ENCODE measurements around the gene ZKSCAN2.
A peak's percentile ranks its signal among the peaks of the same experiment; 100 is the strongest.

DNA sequence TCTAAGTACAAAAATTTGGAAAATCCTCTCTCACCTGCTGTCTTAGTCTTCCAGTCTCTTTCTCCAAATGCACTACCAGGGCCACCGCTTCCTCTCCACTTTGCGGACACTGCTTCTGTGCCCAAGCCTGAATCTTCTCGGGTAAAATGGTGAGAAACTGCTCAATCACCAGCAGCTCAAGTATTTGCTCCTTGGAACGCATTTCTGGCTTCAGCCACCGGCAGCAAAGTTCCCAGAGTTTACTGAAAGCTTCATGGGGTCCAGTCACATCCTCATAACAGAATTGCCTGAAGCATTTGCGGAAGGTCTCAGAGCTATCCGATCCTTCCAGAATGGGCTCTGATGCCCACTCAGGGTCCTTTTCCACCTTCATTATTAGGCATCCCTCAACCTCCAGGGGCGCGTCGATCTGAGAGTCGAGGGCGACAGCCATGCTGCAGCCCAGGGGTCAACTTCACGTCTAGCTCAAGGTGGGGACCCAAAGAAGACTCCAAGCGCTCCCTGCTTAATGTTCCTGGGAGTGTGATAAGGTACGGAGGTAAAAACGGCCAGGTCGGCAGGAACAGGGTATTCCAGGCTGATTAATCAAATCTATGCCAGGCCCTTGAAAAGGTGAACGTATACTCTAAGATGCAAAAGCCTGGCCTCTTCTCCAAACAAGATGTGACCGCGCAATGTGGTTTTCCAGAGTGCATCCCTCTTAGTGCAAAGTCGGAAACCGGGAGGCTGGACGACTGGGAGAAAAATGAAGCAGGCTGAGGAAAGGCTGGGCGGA lies 763 bp downstream of the ZKSCAN2 start:
- TF ChIP-seq ZNF274 (IDR thresholded peaks at IDR 0.05; ENCODE audit: low read length) (no peak), ZNF274 (tag by site-specific recombination; IDR thresholded peaks at IDR 0.05; ENCODE audit: borderline replicate concordance) (no peak), ZNF423 (tag by site-specific recombination; IDR thresholded peaks at IDR 0.05) (no peak), ZNF555 (tag by site-specific recombination; conservative IDR thresholded peaks at IDR 0.05) (no peak), ZNF707 (tag by site-specific recombination; IDR thresholded peaks at IDR 0.05) (no peak), ZSCAN16 (tag by site-specific recombination; IDR thresholded peaks at IDR 0.05) (no peak)
- TF ChIP-seq, protein P1, sequence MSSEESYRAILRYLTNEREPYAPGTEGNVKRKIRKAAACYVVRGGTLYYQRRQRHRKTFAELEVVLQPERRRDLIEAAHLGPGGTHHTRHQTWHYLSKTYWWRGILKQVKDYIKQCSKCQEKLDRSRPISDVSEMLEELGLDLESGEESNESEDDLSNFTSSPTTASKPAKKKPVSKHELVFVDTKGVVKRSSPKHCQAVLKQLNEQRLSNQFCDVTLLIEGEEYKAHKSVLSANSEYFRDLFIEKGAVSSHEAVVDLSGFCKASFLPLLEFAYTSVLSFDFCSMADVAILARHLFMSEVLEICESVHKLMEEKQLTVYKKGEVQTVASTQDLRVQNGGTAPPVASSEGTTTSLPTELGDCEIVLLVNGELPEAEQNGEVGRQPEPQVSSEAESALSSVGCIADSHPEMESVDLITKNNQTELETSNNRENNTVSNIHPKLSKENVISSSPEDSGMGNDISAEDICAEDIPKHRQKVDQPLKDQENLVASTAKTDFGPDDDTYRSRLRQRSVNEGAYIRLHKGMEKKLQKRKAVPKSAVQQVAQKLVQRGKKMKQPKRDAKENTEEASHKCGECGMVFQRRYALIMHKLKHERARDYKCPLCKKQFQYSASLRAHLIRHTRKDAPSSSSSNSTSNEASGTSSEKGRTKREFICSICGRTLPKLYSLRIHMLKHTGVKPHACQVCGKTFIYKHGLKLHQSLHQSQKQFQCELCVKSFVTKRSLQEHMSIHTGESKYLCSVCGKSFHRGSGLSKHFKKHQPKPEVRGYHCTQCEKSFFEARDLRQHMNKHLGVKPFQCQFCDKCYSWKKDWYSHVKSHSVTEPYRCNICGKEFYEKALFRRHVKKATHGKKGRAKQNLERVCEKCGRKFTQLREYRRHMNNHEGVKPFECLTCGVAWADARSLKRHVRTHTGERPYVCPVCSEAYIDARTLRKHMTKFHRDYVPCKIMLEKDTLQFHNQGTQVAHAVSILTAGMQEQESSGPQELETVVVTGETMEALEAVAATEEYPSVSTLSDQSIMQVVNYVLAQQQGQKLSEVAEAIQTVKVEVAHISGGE (tag by site-specific recombination; conservative IDR thresholded peaks at IDR 0.05; ENCODE audit: low read depth): no peak
- TF ChIP-seq, protein P2, sequence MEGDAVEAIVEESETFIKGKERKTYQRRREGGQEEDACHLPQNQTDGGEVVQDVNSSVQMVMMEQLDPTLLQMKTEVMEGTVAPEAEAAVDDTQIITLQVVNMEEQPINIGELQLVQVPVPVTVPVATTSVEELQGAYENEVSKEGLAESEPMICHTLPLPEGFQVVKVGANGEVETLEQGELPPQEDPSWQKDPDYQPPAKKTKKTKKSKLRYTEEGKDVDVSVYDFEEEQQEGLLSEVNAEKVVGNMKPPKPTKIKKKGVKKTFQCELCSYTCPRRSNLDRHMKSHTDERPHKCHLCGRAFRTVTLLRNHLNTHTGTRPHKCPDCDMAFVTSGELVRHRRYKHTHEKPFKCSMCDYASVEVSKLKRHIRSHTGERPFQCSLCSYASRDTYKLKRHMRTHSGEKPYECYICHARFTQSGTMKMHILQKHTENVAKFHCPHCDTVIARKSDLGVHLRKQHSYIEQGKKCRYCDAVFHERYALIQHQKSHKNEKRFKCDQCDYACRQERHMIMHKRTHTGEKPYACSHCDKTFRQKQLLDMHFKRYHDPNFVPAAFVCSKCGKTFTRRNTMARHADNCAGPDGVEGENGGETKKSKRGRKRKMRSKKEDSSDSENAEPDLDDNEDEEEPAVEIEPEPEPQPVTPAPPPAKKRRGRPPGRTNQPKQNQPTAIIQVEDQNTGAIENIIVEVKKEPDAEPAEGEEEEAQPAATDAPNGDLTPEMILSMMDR (tag by site-specific recombination; IDR thresholded peaks at IDR 0.05): peak; percentile 25; the same call in 1 of the 2 replicates

All from HEK293 (cell line).